Naive B cell (primary cell): ENCODE data around the gene FARS2. TPM values are rescaled to one million over a fixed set of nuclear protein-coding genes. Genes with fewer than 3 reads are reported as not detected.
A peak's percentile ranks its signal among the peaks of the same experiment; 100 is the strongest.

Experiments
- ATAC-seq, 2 donors: fragments of 150-1000 bp; cut with Tn5 transposase; 2 replicates each; pipeline ENCODE4 v1.10.0; 2021; ENCODE audit warnings: low read depth in 2 of 2, mild to moderate bottlenecking in 2 of 2, moderate library complexity in 2 of 2
- DNase-seq: peaks from one replicate; pipeline ENCODE4 v3.0.0; 2022
- H3K27ac Mint-ChIP-seq, 6 donors: one replicate each; pipeline ENCODE4 v1.8.0; 2020 to 2022; ENCODE audit warnings: mild to moderate bottlenecking in 6 of 6, mixed read lengths in 6 of 6, moderate library complexity in 5 of 6, inconsistent platforms in 2 of 6
- H3K27me3 Mint-ChIP-seq, 3 donors: one replicate each; pipeline ENCODE4 v1.8.0; 2021 to 2022; ENCODE audit warnings: mixed read lengths in 3 of 3, mild to moderate bottlenecking in 1 of 3
- H3K36me3 Mint-ChIP-seq, 2 donors: one replicate each; pipeline ENCODE4 v1.8.0; 2020 to 2022; ENCODE audit warnings: mixed read lengths in 2 of 2, inconsistent platforms in 1 of 2, mild to moderate bottlenecking in 1 of 2
- H3K4me1 Mint-ChIP-seq, 3 donors: one replicate each; pipeline ENCODE4 v1.8.0; 2020 to 2022; ENCODE audit warnings: mixed read lengths in 3 of 3, inconsistent platforms in 1 of 3, mild to moderate bottlenecking in 1 of 3, moderate library complexity in 1 of 3
- H3K4me3 Mint-ChIP-seq, 8 donors: one replicate each; pipeline ENCODE4 v1.8.0; 2020 to 2022; ENCODE audit warnings: mild to moderate bottlenecking in 8 of 8, mixed read lengths in 8 of 8, moderate library complexity in 8 of 8, inconsistent platforms in 2 of 8
- H3K9me3 Mint-ChIP-seq, 7 donors: one replicate each; pipeline ENCODE4 v1.8.0; 2020 to 2022; ENCODE audit warnings: mixed read lengths in 7 of 7, mild to moderate bottlenecking in 5 of 7, inconsistent platforms in 2 of 7, moderate library complexity in 1 of 7
- polyA plus RNA-seq, 6 donors: library from polyadenylated mRNA; unstranded; fragments of 300-500 nt; fragmentation: Illumina TruSeq; gene quantifications; one replicate each; pipeline ENCODE4 v1.2.3, GENCODE V29; 2021; ENCODE audit warnings: low read depth in 6 of 6

The FARS2 gene
- polyA plus RNA-seq, 6 donors from 2014 or later, result 25.7 to 35.9 (median 27.6) TPM

DNA sequence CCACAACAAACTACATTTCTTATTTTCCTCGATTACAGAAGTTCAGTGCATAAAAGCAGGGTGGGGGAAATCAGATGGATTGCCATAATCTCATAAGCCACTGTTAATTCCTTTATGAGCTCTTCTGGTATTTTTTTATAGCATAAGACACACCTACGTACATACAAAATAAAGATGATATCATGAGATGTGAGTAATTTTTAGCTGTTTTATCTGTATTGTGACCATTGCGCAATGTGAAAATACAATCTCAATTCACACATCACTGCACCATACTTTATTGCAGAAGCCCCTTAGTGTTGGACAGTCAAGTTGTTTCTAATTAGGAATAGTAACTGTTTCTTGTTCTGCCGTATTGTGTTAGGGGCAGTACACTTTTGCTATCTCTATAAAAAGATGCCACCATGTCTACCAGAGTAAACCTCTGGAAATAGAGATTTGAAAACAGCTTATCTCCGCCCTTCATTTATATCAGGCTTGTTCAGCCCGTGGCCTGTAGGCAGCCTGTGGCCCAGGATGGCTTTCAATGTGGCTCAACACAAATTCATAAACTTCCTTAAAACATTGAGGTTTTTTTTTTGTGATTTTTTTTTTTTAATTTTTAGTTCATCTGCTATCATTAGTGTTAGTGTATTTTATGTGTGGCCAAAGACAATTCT is 90.4 kb downstream of the FARS2 start:
- H3K27me3 Mint-ChIP-seq, result no peaks in the 10 kb centered on the region
- no peak overlapping the region for H3K4me3 Mint-ChIP-seq
- peaks cover 7 to 25% of the 10 kb centered on the region in 2 donors for H3K36me3 Mint-ChIP-seq
- H3K4me1 Mint-ChIP-seq, result peaks cover 17 to 31% (median 20%) of the 10 kb centered on the region in 3 donors
- H3K27ac Mint-ChIP-seq, result no peak overlapping the region
- no peak for DNase-seq
- peaks cover 0 to 13% (median 3%) of the 10 kb centered on the region in 7 donors for H3K9me3 Mint-ChIP-seq
- no peak for ATAC-seq

GRCh38 chr6:5353971-5354370 is 92.7 kb downstream of the FARS2 start:
- peaks cover 7 to 8% of the 10 kb centered on the region in 2 donors for H3K36me3 Mint-ChIP-seq
- peaks cover 0 to 5% (median 0%) of the 10 kb centered on the region in 7 donors for H3K9me3 Mint-ChIP-seq
- H3K27me3 Mint-ChIP-seq, result no peaks in the 10 kb centered on the region
- H3K27ac Mint-ChIP-seq, result peak overlapping the region in 1 of 6 donors; percentile 46
- no peak overlapping the region for H3K4me3 Mint-ChIP-seq
- no peak for ATAC-seq
- no peak for DNase-seq
- H3K4me1 Mint-ChIP-seq, result peaks cover 17 to 29% (median 25%) of the 10 kb centered on the region in 3 donors

DNA sequence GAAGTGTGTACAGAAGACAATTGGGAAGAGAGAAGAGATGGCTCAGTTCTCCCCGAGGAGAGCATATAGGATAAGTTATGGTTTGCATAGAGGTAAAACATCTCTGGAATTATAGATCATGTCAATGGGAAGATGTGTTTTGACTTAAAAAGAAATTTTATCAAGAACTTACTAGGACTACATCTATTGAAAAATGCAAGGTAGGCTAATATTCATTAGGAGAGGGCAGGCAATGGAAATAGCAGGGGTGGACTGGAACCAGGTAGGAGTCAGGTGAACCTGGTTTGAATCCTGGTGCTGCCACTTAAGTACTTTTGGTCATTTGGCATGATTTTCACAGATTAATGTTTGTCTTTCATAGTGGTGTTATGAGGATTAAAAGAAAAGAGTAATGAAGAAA is 96.2 kb downstream of the FARS2 start:
- Mint-ChIP-seq H3K36me3 (peaks cover 5 to 7% of the 10 kb centered on the region in 2 donors), H3K4me1 (peaks cover 14 to 25% (median 20%) of the 10 kb centered on the region in 3 donors), H3K27ac (no peak overlapping the region), H3K4me3 (no peak overlapping the region), H3K27me3 (no peaks in the 10 kb centered on the region), H3K9me3 (no peaks in the 10 kb centered on the region)
- DNase-seq (no peak), ATAC-seq (no peak)

- no peaks in the 10 kb centered on the region for H3K27me3 Mint-ChIP-seq
- H3K36me3 Mint-ChIP-seq, result peaks cover 5 to 7% of the 10 kb centered on the region in 2 donors
- no peaks in the 10 kb centered on the region for H3K9me3 Mint-ChIP-seq
- ATAC-seq (no peak), DNase-seq (no peak)
- H3K4me1 Mint-ChIP-seq, result peaks cover 0 to 9% (median 4%) of the 10 kb centered on the region in 3 donors
- H3K4me3 Mint-ChIP-seq, result no peak overlapping the region
- no peak overlapping the region for H3K27ac Mint-ChIP-seq
Observed at GRCh38 chr6:5359417-5359816, 98.1 kb downstream of the FARS2 start.

- Mint-ChIP-seq H3K4me1 (peaks cover 0 to 13% (median 12%) of the 10 kb centered on the region in 3 donors), H3K36me3 (peaks cover 0 to 5% of the 10 kb centered on the region in 2 donors), H3K27me3 (no peaks in the 10 kb centered on the region), H3K27ac (no peak overlapping the region), H3K4me3 (no peak overlapping the region), H3K9me3 (no peaks in the 10 kb centered on the region)
- ATAC-seq (no peak), DNase-seq (no peak)
Observed at GRCh38 chr6:5361396-5361795, 100.1 kb downstream of the FARS2 start.

- ATAC-seq, result no peak
Observed at GRCh38 chr6:5365436-5366195, 104.3 kb downstream of the FARS2 start.

DNA sequence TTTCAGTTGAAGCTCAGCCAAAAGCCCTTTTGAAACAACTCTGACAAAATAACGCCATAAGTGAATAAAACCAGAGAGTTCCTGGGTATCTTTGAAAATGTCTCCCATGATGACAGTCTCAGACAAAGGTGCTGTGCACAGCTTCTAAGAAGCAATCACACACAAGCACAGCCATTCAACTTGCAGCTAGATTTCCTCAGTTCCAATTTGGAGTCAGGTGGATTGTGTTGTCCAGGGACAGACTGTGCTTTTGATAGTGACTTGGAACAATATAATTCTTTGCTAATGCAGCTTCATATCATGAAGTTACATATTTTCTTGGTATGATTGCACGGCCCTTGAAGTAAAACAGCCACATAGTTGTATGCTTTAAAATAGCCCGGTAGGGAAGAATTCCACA is 105.6 kb downstream of the FARS2 start:
- Mint-ChIP-seq H3K9me3 (no peaks in the 10 kb centered on the region), H3K27me3 (no peaks in the 10 kb centered on the region), H3K4me3 (no peak overlapping the region), H3K36me3 (peaks cover 0 to 7% of the 10 kb centered on the region in 2 donors), H3K4me1 (peaks cover 0 to 15% (median 9%) of the 10 kb centered on the region in 3 donors), H3K27ac (no peak overlapping the region)
- DNase-seq (no peak), ATAC-seq (no peak)

More at GRCh38 chr6:5365436-5366195, 104.3 kb downstream of the FARS2 start:
- no peak for DNase-seq
- Mint-ChIP-seq H3K36me3 (peaks cover 0 to 8% of the 10 kb centered on the region in 2 donors), H3K4me3 (no peak overlapping the region), H3K4me1 (peaks cover 0 to 15% (median 9%) of the 10 kb centered on the region in 3 donors), H3K27me3 (no peaks in the 10 kb centered on the region), H3K9me3 (no peaks in the 10 kb centered on the region), H3K27ac (no peak overlapping the region)

- H3K27ac Mint-ChIP-seq, result no peak overlapping the region
- no peak overlapping the region for H3K4me3 Mint-ChIP-seq
- DNase-seq, result no peak
- peaks cover 0 to 7% of the 10 kb centered on the region in 2 donors for H3K36me3 Mint-ChIP-seq
- H3K9me3 Mint-ChIP-seq, result no peaks in the 10 kb centered on the region
- no peak for ATAC-seq
- no peaks in the 10 kb centered on the region for H3K27me3 Mint-ChIP-seq
- peaks cover 0 to 15% (median 9%) of the 10 kb centered on the region in 3 donors for H3K4me1 Mint-ChIP-seq
Observed at GRCh38 chr6:5367510-5367909, 106.2 kb downstream of the FARS2 start.

GRCh38 chr6:5373430-5373829 is 112.1 kb downstream of the FARS2 start:
- H3K4me1 Mint-ChIP-seq, result no peaks in the 10 kb centered on the region
- H3K36me3 Mint-ChIP-seq, result peaks cover 0 to under 1% of the 10 kb centered on the region in 2 donors
- DNase-seq, result no peak
- no peak for ATAC-seq
- no peaks in the 10 kb centered on the region for H3K9me3 Mint-ChIP-seq
- no peak overlapping the region for H3K4me3 Mint-ChIP-seq
- H3K27ac Mint-ChIP-seq, result no peak overlapping the region
- no peaks in the 10 kb centered on the region for H3K27me3 Mint-ChIP-seq

DNA sequence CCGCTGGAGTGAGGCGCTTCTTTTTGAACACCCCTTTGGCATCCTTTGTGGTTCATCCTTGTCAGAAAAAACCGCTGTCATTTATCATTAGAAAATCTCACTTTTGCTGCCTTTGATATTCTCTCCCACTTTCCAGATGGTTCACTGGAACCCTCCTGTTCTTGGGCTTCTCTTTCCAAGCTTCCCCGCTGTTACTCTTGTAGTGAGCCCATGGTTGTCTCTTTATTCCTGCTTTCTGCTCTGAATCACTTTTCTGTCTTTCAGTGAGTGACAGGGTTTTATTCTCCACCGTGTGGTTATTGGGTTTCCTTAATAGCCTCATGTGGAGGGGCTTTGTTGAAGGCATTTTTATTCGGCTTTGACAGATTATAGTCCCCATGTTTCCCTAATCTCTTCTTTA is 117.0 kb downstream of the FARS2 start:
- ATAC-seq, result no peak
- H3K4me1 Mint-ChIP-seq, result peaks cover 0 to 13% (median 11%) of the 10 kb centered on the region in 3 donors
- peaks cover 0 to 4% (median 0%) of the 10 kb centered on the region in 7 donors for H3K9me3 Mint-ChIP-seq
- no peaks in the 10 kb centered on the region for H3K27me3 Mint-ChIP-seq
- no peak overlapping the region for H3K27ac Mint-ChIP-seq
- DNase-seq, result no peak
- no peaks in the 10 kb centered on the region for H3K36me3 Mint-ChIP-seq
- no peak overlapping the region for H3K4me3 Mint-ChIP-seq

DNA sequence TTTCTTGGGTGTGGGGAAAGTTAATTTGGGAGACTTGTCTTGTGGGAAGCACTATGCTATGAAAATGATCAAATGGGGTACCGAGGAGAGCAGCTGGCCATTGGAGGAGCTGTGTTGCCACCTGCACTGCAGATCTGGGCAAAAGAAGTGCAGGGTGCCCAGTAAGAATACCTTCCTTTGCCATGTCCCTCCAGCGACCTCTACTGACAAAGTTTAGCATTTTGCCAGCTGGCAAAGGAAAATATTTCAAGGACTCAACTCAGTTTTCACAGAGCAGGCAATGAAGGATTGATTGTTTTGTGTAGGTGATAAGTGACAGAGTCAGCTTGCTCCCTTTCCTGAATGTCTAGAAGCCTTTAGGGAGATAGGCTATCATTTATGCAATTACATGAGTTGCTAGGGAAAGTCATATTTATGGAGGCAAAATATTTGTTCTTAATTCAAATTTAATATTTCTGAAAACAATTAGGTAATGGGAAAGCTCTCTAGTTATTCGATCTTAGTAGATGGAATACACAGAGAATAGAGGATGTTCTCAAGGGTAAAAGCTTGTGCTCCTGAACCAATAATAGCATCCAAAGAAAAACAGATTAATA is 118.4 kb downstream of the FARS2 start:
- no peak for ATAC-seq
- no peak for DNase-seq
- no peak overlapping the region for H3K27ac Mint-ChIP-seq

DNA sequence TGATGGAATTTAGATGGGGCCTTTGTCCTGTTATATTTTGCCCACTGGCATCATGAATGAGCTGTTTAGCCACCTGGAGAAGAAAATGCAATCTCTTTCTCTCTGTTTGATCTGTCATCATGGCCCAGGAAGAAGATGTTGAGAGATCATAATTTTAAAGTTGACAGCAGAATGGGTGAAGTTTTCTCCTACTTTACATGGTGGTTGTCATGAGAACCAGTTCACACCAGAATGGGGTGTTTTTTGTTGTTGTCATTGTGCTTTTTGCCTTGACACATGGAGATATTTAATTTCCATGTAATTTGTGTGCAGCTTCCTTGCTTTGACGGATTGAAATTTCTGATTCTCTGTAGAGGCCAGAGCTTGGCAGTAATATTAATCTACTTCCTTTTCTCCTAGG is 122.5 kb downstream of the FARS2 start:
- Mint-ChIP-seq H3K4me1 (peaks cover 0 to 18% (median 16%) of the 10 kb centered on the region in 3 donors), H3K27me3 (no peaks in the 10 kb centered on the region), H3K36me3 (no peaks in the 10 kb centered on the region), H3K9me3 (peaks cover 0 to 4% (median 0%) of the 10 kb centered on the region in 7 donors), H3K27ac (peak overlapping the region in 1 of 6 donors; percentile 6), H3K4me3 (no peak overlapping the region)
- no peak for DNase-seq
- ATAC-seq, result no peak

More for the DNA sequence above, 118.4 kb downstream of the FARS2 start:
- Mint-ChIP-seq H3K36me3 (no peaks in the 10 kb centered on the region), H3K9me3 (peaks cover 0 to 4% (median 0%) of the 10 kb centered on the region in 7 donors), H3K4me3 (no peak overlapping the region), H3K4me1 (peaks cover 0 to 18% (median 16%) of the 10 kb centered on the region in 3 donors), H3K27me3 (no peaks in the 10 kb centered on the region)

- ATAC-seq (no peak), DNase-seq (no peak)
- Mint-ChIP-seq H3K4me1 (peaks cover 0 to 17% (median 17%) of the 10 kb centered on the region in 3 donors), H3K4me3 (no peak overlapping the region), H3K9me3 (peaks cover 0 to 4% (median 0%) of the 10 kb centered on the region in 7 donors), H3K27ac (no peak overlapping the region), H3K27me3 (no peaks in the 10 kb centered on the region), H3K36me3 (no peaks in the 10 kb centered on the region)
Observed at GRCh38 chr6:5384276-5384675, 123.0 kb downstream of the FARS2 start.
